Neural cell (in vitro differentiated cells): ENCODE data around the gene FNBP1. TPM values are rescaled to one million over a fixed set of nuclear protein-coding genes. Genes with fewer than 3 reads are reported as not detected.

Source experiments
- H2AFZ ChIP-seq: fragments of 200-600, 300-800 bp; sonication (generic), shearing (Covaris generic); 2 replicates; pipeline ENCODE4 v1.6.0; 2014; ENCODE audit warnings: low read depth, mild to moderate bottlenecking, antibody characterized with exemption, low read length, moderate library complexity
- H3F3A ChIP-seq: fragments of 200-600 bp; shearing (Covaris generic); 2 replicates; pipeline ENCODE4 v1.6.1; 2016; ENCODE audit warnings: mild to moderate bottlenecking, moderate library complexity, mixed read lengths, antibody characterized with exemption, low read length; ENCODE audit not compliant: insufficient read depth, poor library complexity, severe bottlenecking
- H3K27ac ChIP-seq: fragments of 200-600, 300-800 bp; sonication (generic), shearing (Covaris generic); 2 replicates; pipeline ENCODE4 v1.5.1; 2014; ENCODE audit warnings: mild to moderate bottlenecking, low read length, moderate library complexity
- H3K27me3 ChIP-seq: fragments of 300-800, 200-600 bp; sonication (generic), shearing (Covaris generic); 2 replicates; pipeline ENCODE4 v1.6.0; 2014; ENCODE audit warnings: mild to moderate bottlenecking, low read depth, low read length, moderate library complexity; ENCODE audit not compliant: insufficient read depth
- H3K36me3 ChIP-seq: fragments of 300-800, 200-600 bp; sonication (generic), shearing (Covaris generic); 2 replicates; pipeline ENCODE4 v1.5.1; 2014; ENCODE audit warnings: mild to moderate bottlenecking, antibody characterized with exemption, low read length, moderate library complexity; ENCODE audit not compliant: insufficient read depth
- H3K4me2 ChIP-seq: fragments of 300-800, 200-600 bp; sonication (generic), shearing (Covaris generic); 2 replicates; pipeline ENCODE4 v1.6.0; 2014; ENCODE audit warnings: mild to moderate bottlenecking, low read length
- H3K4me3 ChIP-seq: fragments of 300-800, 200-600 bp; sonication (generic), shearing (Covaris generic); 2 replicates; pipeline ENCODE4 v1.5.1; 2014; ENCODE audit warnings: mild to moderate bottlenecking, low read length, moderate library complexity
- H3K79me2 ChIP-seq: fragments of 200-600 bp; shearing (Covaris generic); replicated peaks from 2 replicates; pipeline ENCODE4 v1.6.0; 2014; ENCODE audit warnings: mild to moderate bottlenecking, low read length, moderate library complexity; ENCODE audit not compliant: insufficient read depth
- H3K9ac ChIP-seq: fragments of 300-800, 200-600 bp; sonication (generic), shearing (Covaris generic); 2 replicates; pipeline ENCODE4 v1.6.1; 2016; ENCODE audit warnings: mild to moderate bottlenecking, low read length, mixed read lengths
- H3K9me2 ChIP-seq: fragments of 200-600 bp; shearing (Covaris generic); 2 replicates; pipeline ENCODE4 v1.6.1; 2016; ENCODE audit warnings: mild to moderate bottlenecking, low read length, mixed read lengths; ENCODE audit not compliant: insufficient read depth
- H3K9me3 ChIP-seq: fragments of 200-600, 300-800 bp; sonication (generic), shearing (Covaris generic); 2 replicates; pipeline ENCODE4 v1.6.1; 2016; ENCODE audit warnings: mild to moderate bottlenecking, mixed run types, low read length, moderate library complexity, mixed read lengths
- H4K20me1 ChIP-seq: fragments of 200-600 bp; shearing (Covaris generic); 2 replicates; pipeline ENCODE4 v1.6.1; 2016; ENCODE audit warnings: mild to moderate bottlenecking, mixed run types; ENCODE audit not compliant: insufficient read depth
- EP300 ChIP-seq: fragments of 450-650 bp; conservative IDR thresholded peaks from 2 replicates; pipeline ENCODE4 v1.6.1; 2014; ENCODE audit warnings: antibody characterized with exemption, mild to moderate bottlenecking, moderate library complexity; ENCODE audit not compliant: poor library complexity, severe bottlenecking
- EZH2 ChIP-seq: fragments of 200-600, 300-800 bp; shearing (Covaris generic), sonication (generic); IDR thresholded peaks from 2 replicates; pipeline ENCODE4 v1.6.1; 2014; ENCODE audit warnings: antibody characterized with exemption, low read length, borderline replicate concordance, mild to moderate bottlenecking; ENCODE audit not compliant: insufficient read depth, poor library complexity, severe bottlenecking
- MXI1 ChIP-seq: fragments of 450-650 bp; conservative IDR thresholded peaks from 2 replicates; pipeline ENCODE4 v1.6.1; 2014; ENCODE audit warnings: antibody characterized with exemption, mild to moderate bottlenecking; ENCODE audit not compliant: poor library complexity, severe bottlenecking
- POLR2AphosphoS5 ChIP-seq: IDR thresholded peaks from 2 replicates; pipeline ENCODE4 v1.6.1; 2012
- RAD21 ChIP-seq: fragments of 450-650 bp; conservative IDR thresholded peaks from 2 replicates; pipeline ENCODE4 v1.6.1; 2014; ENCODE audit warnings: antibody characterized with exemption, mild to moderate bottlenecking, moderate library complexity
- REST ChIP-seq: IDR thresholded peaks from 2 replicates; pipeline ENCODE4 v1.6.1; 2012; ENCODE audit warnings: borderline replicate concordance
- SMC3 ChIP-seq: fragments of 450-650 bp; conservative IDR thresholded peaks from 2 replicates; pipeline ENCODE4 v1.6.1; 2014; ENCODE audit warnings: antibody characterized with exemption, mild to moderate bottlenecking, moderate library complexity; ENCODE audit not compliant: poor library complexity
- TAF1 ChIP-seq: IDR thresholded peaks from 2 replicates; pipeline ENCODE4 v1.6.1; 2012; ENCODE audit warnings: low read depth
- polyA plus RNA-seq: library from polyadenylated mRNA; depleted of rRNA; stranded (reverse); fragments of >200 nt; gene quantifications from 2 replicates; pipeline ENCODE4 v1.2.3, GENCODE V29; 2014
- TF ChIP-seq, protein P1 (sequence below): fragments of 450-650 bp; IDR thresholded peaks from 2 replicates; pipeline ENCODE4 v1.5.1; 2014; ENCODE audit warnings: antibody characterized with exemption, mild to moderate bottlenecking, moderate library complexity; ENCODE audit not compliant: poor library complexity, severe bottlenecking

Gene FNBP1
- polyA plus RNA-seq, 1 donor from 2014 or later, result 16.6 TPM

DNA sequence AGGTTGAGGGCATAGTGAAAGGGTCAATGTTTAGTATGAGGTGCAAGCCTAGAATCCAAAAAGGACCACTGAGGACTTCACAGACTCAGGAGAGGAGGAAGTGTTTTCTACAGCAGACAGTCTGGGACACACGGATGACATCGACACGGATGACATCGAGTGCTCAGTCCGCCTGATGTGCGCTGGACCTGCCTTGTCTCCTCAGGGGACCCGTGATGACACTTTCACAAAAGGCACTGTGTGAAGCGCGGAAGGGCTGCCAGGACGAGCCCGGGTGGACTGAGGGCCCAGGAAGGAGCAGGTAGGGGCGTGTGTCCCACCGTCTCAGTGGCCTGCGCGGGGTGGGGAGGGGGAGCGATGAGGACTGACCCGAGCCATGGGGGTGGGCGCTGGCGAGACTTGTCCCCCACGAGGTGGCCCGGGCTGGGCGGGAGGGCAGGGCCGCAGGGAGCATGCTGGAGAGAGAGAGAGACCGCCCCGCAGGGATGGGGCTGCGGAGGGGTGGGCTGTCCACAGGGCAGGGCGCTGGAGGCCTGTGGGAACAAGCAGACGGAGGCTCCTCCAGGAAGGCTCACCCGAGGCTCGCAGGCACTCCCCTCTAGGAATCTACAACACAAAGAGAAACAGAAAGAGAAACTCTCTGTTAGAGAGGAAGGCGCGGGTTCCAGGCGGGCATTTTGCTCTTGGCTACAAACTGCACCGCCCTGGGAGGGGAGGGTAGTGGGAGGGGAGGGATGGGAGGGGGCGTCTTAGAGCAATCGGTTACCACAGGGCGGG, 152.9 kb downstream of the FNBP1 start:
- Histone ChIP-seq H3K27me3 (no peaks in the 10 kb centered on the region), H3K36me3 (peaks cover 2% of the 10 kb centered on the region), H3K4me2 (no peak overlapping the region), H3F3A (no peaks in the 10 kb centered on the region), H3K27ac (no peak overlapping the region), H3K9me3 (no peaks in the 10 kb centered on the region), H3K9me2 (no peaks in the 10 kb centered on the region), H2AFZ (no peak overlapping the region), H3K79me2 (no peaks in the 10 kb centered on the region), H4K20me1 (no peaks in the 10 kb centered on the region), H3K4me3 (no peak overlapping the region), H3K9ac (no peak overlapping the region)
- TF ChIP-seq, protein P1, sequence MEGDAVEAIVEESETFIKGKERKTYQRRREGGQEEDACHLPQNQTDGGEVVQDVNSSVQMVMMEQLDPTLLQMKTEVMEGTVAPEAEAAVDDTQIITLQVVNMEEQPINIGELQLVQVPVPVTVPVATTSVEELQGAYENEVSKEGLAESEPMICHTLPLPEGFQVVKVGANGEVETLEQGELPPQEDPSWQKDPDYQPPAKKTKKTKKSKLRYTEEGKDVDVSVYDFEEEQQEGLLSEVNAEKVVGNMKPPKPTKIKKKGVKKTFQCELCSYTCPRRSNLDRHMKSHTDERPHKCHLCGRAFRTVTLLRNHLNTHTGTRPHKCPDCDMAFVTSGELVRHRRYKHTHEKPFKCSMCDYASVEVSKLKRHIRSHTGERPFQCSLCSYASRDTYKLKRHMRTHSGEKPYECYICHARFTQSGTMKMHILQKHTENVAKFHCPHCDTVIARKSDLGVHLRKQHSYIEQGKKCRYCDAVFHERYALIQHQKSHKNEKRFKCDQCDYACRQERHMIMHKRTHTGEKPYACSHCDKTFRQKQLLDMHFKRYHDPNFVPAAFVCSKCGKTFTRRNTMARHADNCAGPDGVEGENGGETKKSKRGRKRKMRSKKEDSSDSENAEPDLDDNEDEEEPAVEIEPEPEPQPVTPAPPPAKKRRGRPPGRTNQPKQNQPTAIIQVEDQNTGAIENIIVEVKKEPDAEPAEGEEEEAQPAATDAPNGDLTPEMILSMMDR, result no peak
- TF ChIP-seq TAF1 (no peak), MXI1 (no peak), REST (no peak), RAD21 (no peak), POLR2AphosphoS5 (no peak), SMC3 (no peak), EP300 (no peak), EZH2 (no peak)

- Histone ChIP-seq H3K27me3 (no peaks in the 10 kb centered on the region), H3K79me2 (no peaks in the 10 kb centered on the region), H4K20me1 (no peaks in the 10 kb centered on the region), H3K4me3 (no peak overlapping the region), H2AFZ (no peak overlapping the region), H3K9me2 (no peaks in the 10 kb centered on the region), H3K9ac (no peak overlapping the region), H3K4me2 (no peak overlapping the region), H3K27ac (no peak overlapping the region), H3K9me3 (no peaks in the 10 kb centered on the region), H3F3A (no peaks in the 10 kb centered on the region), H3K36me3 (no peaks in the 10 kb centered on the region)
- TF ChIP-seq RAD21 (no peak), EP300 (no peak), TAF1 (no peak), REST (no peak), EZH2 (no peak), POLR2AphosphoS5 (no peak), SMC3 (no peak), MXI1 (no peak)
- TF ChIP-seq, protein P1, result no peak
Measured at GRCh38 chr9:129889122-129889940, 153.7 kb downstream of the FNBP1 start.
